HG03064 (cell line): ENCODE measurements around the gene TNS3.

Experiments used
- ATAC-seq: cut with Tn5 transposase; IDR thresholded peaks from one replicate; pipeline ENCODE4 v1.9.1; 2021; ENCODE audit warnings: low read depth; ENCODE audit not compliant: unreplicated experiment

Gene TNS3

GRCh38 chr7:47300472-47301104 is 281.3 kb downstream of the TNS3 start:
- ATAC-seq, result no peak

DNA sequence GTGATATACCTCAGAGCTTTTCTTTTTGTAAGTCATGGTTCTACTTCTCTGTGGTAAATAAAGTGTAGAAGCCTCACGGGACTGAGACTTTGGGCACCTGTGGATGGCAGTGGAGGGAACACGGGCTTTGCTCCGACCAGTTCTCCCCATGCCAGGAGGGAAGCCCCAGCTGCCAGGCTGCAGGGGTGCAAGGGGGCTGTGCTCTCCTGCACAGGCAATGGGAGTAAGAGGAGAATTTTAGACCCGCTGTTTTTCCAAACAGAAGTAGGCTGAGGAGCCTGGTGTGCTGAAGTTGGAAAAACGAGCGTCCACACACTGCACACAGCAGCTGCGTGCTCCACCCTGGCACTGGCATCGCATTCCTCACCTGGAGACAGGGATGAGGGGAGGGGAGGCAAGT is 282.4 kb downstream of the TNS3 start:
- ATAC-seq, result no peak

DNA sequence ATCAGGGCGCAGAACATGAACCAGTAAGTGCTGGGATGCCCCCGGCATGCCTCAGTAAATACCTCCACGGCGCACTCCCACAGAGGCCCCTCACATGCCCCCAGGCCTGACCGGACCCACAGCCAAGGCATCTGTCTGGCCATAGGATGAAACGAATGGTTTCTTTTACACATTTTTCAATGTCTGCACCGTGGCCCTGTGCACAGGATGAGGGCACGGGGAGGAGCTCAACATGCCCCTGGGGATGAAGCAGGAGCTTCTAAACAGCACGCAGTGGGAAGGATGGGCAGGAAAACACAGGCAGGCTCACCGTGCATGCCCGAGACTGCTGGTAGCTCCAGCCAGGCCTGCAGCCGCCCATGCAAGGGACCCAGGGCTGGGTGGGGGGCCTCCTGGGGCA is 283.3 kb downstream of the TNS3 start:
- ATAC-seq, result no peak

- no peak for ATAC-seq
These were observed 284.8 kb downstream of the TNS3 start for GRCh38 chr7:47297120-47297519.

DNA sequence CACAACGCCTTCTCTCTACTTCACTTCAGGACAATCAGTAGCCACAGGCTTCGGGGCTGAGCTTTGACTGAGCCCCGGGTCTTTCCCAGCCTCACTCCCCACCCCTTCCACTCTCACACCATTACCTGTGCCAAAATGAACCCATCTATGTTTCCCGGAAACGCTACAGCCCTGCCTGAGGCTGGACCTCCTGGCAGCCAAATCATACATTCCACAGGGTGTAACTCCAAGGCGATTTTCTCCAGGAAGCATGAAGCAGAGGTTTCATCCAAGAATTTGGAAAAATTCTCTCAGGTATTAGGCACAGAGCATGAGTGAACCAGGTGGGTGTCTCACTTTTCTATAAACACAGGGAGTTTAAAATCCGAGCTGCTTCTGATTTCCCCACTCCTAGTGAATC is 286.3 kb downstream of the TNS3 start:
- no peak for ATAC-seq

GRCh38 chr7:47294556-47295222 is 287.2 kb downstream of the TNS3 start:
- no peak for ATAC-seq

GRCh38 chr7:47293884-47294555 is 287.9 kb downstream of the TNS3 start:
- no peak for ATAC-seq

- no peak for ATAC-seq
These were observed 289.0 kb downstream of the TNS3 start for GRCh38 chr7:47292832-47293309.

DNA sequence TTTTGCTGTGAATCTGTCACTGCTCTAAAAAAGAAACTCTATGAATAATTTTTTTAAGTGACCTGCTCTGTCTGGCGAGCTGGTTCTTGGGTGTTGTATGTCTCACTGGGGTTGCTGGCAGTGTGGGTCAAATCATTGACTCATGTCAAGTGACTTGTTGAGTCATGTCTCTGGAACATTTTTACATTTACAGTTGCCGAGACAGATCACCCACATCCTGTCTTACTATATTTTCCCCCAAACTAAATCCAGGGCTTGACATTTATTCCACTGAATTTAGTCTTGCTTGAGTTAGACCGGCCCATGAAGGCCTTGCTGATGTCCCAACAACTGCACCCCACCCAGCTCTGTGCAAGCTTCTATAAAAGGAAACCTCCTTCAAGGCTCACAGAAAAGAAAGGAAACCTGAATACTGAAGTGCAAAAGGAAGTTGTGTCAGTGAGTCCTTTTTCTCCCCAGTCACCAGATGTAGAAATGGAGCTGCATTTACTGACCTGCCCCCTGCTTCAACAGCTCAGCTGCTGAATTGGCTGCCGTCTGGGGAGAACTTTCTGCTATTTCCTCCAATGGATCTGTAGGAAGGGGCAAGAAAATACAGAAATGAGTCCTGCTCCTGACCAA is 290.3 kb downstream of the TNS3 start:
- ATAC-seq, result peak; percentile 95

GRCh38 chr7:47290867-47291266 is 291.0 kb downstream of the TNS3 start:
- no peak for ATAC-seq

GRCh38 chr7:47290466-47290865 is 291.4 kb downstream of the TNS3 start:
- no peak for ATAC-seq

DNA sequence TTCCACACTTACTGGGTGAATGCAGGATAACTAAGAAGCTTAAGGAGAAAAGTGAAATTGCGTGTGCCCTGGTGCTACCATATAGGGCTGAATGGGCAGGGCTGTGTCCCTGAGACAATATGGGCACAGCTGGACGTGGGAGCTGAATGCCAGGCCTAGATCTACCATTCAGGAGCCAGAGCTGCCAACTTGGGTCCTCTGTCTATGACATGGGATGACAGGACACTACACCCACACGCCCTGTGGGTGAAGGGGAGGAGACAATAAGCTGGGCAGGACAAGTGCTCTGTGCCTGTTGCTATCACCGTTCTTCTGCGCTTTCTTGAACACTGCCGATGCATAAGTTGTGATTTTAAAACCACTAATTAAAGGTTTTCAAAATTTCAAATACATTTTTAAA is 293.9 kb downstream of the TNS3 start:
- no peak for ATAC-seq

- ATAC-seq, result no peak
These were observed 295.9 kb downstream of the TNS3 start for GRCh38 chr7:47285860-47286491.

DNA sequence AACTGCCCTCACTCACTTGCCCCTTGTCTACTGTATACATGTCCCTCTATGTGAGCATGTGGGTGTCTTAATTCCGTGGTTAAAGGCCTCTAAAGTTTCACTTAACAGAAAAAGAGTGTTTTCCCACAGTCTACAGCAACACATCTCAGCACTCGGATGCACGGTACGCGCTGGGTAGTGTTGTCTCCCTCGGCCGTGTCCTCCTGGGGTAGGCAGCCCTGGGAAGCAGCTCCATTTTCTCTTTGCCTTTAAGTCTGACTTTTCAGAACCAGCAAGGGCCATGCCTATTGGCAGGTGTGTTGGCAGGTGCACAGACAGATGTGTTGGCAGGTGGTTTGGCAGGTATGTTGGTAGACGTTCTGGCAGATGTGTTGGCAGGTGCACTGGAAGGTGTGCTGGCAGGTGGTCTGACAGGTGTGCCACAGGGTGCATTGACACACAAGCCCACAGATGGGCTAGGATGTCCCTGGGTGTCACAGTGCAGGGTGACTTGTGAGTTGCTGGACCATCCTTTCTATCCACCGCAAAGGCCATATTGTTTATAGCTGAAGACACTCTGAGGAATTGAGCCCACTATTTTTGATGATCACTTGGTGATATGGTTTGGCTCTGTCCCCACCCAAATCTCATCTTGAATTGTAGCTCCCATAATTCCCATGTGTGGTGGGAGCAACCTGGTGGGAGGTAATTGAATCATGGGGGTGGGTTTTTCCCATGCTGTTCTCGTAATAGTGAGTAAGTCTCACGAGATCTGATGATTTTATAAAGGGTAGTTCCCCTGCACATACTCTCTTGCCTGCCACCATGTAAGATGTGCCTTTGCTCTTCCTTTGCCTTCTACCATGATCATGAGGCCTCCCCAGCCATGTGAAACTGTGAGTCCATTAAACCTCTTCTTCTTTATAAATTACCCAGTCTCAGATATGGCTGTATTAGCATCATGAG is 296.9 kb downstream of the TNS3 start:
- ATAC-seq, result no peak

DNA sequence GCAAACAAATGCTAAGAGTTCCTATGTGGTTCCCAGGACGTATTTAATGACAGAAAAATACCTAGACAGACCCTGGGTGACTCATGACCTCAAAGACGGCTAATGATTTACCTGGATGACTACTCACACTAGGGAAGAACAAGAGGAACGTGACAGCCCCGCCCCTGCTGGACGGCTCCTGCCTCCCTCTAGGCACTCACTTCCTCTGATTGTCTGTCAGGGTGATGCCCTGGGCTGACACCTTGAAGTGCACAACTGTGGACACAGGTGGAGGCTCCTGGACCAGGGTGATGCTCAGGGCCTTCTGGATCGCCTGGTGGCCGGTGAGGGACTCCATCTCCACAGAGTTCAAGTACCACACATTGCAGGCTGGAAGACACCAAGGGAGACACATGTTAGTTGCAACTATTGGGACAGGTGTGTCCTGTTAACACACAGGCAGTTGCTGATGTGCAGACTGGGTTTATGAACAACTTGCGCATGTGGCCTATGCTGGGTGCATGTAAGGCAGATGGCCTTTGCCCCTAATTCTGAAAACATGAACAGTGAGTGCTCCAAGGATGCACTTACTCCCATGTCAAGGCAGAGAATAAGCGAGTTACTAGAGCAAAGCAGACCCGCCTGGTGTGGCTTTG is 298.3 kb downstream of the TNS3 start:
- ATAC-seq, result no peak

GRCh38 chr7:47282790-47283496 is 299.0 kb downstream of the TNS3 start:
- no peak for ATAC-seq

GRCh38 chr7:47281966-47282643 is 299.8 kb downstream of the TNS3 start:
- ATAC-seq, result no peak

DNA sequence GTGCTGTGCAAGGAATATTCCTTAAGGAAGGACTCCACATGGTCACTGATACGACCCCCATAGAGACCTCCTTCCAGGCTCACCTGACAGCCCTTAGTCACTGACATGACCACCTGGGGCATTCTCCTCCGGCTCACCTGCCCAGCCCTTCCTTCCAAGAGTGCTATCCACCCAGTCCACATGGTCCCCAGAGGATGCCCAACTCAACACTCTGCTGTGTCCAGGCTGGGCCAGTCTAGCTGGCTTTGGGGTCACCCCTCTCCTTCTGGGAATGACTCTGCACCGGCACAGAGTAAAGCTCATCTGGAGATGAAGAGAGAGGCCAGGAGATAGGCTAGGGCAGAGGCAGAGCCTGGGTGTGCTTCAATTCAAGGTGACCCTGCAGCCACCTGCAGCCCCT is 300.8 kb downstream of the TNS3 start:
- ATAC-seq, result no peak
